Stomach (tissue), 9 donors: ENCODE data around the gene FAM237A. TPM values are rescaled to one million over a fixed set of nuclear protein-coding genes. Genes with fewer than 3 reads are reported as not detected.

Experiments used
- DNase-seq, 2 donors: peaks; one replicate each; pipeline versions ENCODE4 v3.0.0 to v3.0.0-alpha.2; 2013 to 2019
- H3K27ac ChIP-seq, 5 donors: fragments of 200-600 bp in 4 of 5; sonication (generic) in 4 of 5; one replicate each; pipeline ENCODE4 v1.5.1; 2013 to 2019; ENCODE audit warnings: mild to moderate bottlenecking in 1 of 5, moderate library complexity in 1 of 5
- H3K27me3 ChIP-seq, 3 donors: fragments of 200-600 bp; sonication (generic); one replicate each; pipeline ENCODE4 v1.5.1; 2017 to 2019; ENCODE audit warnings: mixed run types in 1 of 3
- H3K36me3 ChIP-seq, 4 donors: fragments of 200-600 bp; sonication (generic); 1 replicate in 3 of 4; 2 replicates in 1 of 4; pipeline ENCODE4 v1.5.1; 2016 to 2019
- H3K4me1 ChIP-seq, 4 donors: fragments of 200-600 bp; sonication (generic); one replicate each; pipeline ENCODE4 v1.5.1; 2016 to 2019
- H3K4me3 ChIP-seq, 4 donors: fragments of 200-600 bp; sonication (generic) in 3 of 4; one replicate each; pipeline ENCODE4 v1.5.1; 2016 to 2019; ENCODE audit warnings: mild to moderate bottlenecking in 1 of 4
- H3K9me3 ChIP-seq, 4 donors: fragments of 200-600 bp; sonication (generic); one replicate each; pipeline ENCODE4 v1.5.1; 2016 to 2019
- CTCF ChIP-seq, 7 experiments: fragments of 450-650 bp in 4 of 7; fragments of 200-600 bp in 3 of 7; sonication (generic) in 3 of 7; IDR thresholded peaks; one replicate each; pipeline ENCODE4 v1.5.1; 2016 to 2019; ENCODE audit warnings: antibody characterized with exemption in 7 of 7, control low read depth in 2 of 7, mild to moderate bottlenecking in 1 of 7
- EP300 ChIP-seq: sonication (generic); formaldehyde crosslinking; IDR thresholded peaks from one replicate; pipeline ENCODE4 v1.6.1; 2017; ENCODE audit warnings: antibody characterized with exemption
- POLR2A ChIP-seq, 4 donors: fragments of 450-650 bp; IDR thresholded peaks; one replicate each; pipeline ENCODE4 v1.6.1; 2016; ENCODE audit warnings: antibody characterized with exemption in 4 of 4, control low read depth in 2 of 4, mild to moderate bottlenecking in 1 of 4, moderate library complexity in 1 of 4
- POLR2AphosphoS5 ChIP-seq, 3 donors: sonication (generic); formaldehyde crosslinking; IDR thresholded peaks; one replicate each; pipeline ENCODE4 v1.6.1; 2016; ENCODE audit warnings: antibody characterized with exemption in 3 of 3
- WGBS, 5 donors: extraction: QIAGEN DNeasy Blood & Tissue Kit in 3 of 5; methylation state at CpG; one replicate each; pipeline versions ENCODE4 v1.1.5 to v1.1.7; 2013 to 2018; 5-methylcytosine and 5-hydroxymethylcytosine counted together
- intact Hi-C: fragments of 100-400 bp; cut with DNase I; formaldehyde crosslinking; loops from one replicate; pipeline ENCODE4 v1.15.1; 2023; ENCODE audit warnings: low total_unique reads
- polyA plus RNA-seq, 3 donors: library from polyadenylated mRNA; stranded (reverse); fragments of 200-250 nt; gene quantifications; one replicate each; pipeline ENCODE4 v1.2.3, GENCODE V29; 2013
- total RNA-seq, 5 donors: library from RNA; depleted of rRNA; stranded (reverse); fragments of >200 nt; gene quantifications; one replicate each; pipeline versions ENCODE4 v1.1.0 to v1.2.3, GENCODE V29; 2014 to 2016
- donor health status: healthy with polysubstance abuse.
- donor health status: Bipolar disorder and iron deficiency.
- donor health status: healthy.

Gene FAM237A
- total and polyA plus RNA-seq, 8 donors = not detected

- H3K4me3 ChIP-seq = no peak overlapping the region
- H3K36me3 ChIP-seq = no peaks in the 10 kb centered on the region
- TF ChIP-seq POLR2AphosphoS5 (IDR thresholded peaks at IDR 0.05) (no peak), EP300 (no peak), POLR2A (IDR thresholded peaks at IDR 0.05) (no peak), CTCF (IDR thresholded peaks at IDR 0.05) (no peak)
- 23 to 46% (median 34%) methylated on average over 2 of the region's 2 CpGs for WGBS, 5 donors
- intact Hi-C loops = no loop called here
- no peak for DNase-seq
- no peaks in the 10 kb centered on the region for H3K27me3 ChIP-seq
- no peaks in the 10 kb centered on the region for H3K4me1 ChIP-seq
- H3K9me3 ChIP-seq = no peaks in the 10 kb centered on the region
- no peak overlapping the region for H3K27ac ChIP-seq
Observed at GRCh38 chr2:206616151-206616550, 26.1 kb upstream of the FAM237A start.

GRCh38 chr2:206619011-206619410 is 23.3 kb upstream of the FAM237A start:
- intact Hi-C loops = no loop called here

GRCh38 chr2:206626108-206626507 is 16.2 kb upstream of the FAM237A start:
- TF ChIP-seq EP300 (no peak), POLR2A (IDR thresholded peaks at IDR 0.05) (no peak), CTCF (IDR thresholded peaks at IDR 0.05) (no peak), POLR2AphosphoS5 (IDR thresholded peaks at IDR 0.05) (no peak)
- intact Hi-C loops = no loop called here
- peaks cover 0 to 5% (median 0%) of the 10 kb centered on the region in 3 donors for H3K27me3 ChIP-seq
- DNase-seq = no peak
- no peaks in the 10 kb centered on the region for H3K36me3 ChIP-seq
- H3K4me3 ChIP-seq = no peak overlapping the region
- H3K4me1 ChIP-seq = no peaks in the 10 kb centered on the region
- no peaks in the 10 kb centered on the region for H3K9me3 ChIP-seq
- no peak overlapping the region for H3K27ac ChIP-seq
- 54 to 69% (median 69%) methylated on average over 2 of the region's 2 CpGs for WGBS, 5 donors

More at GRCh38 chr2:206619011-206619410, 23.3 kb upstream of the FAM237A start:
- Histone ChIP-seq H3K27me3 (no peaks in the 10 kb centered on the region), H3K36me3 (no peaks in the 10 kb centered on the region), H3K27ac (no peak overlapping the region), H3K9me3 (no peaks in the 10 kb centered on the region), H3K4me1 (no peaks in the 10 kb centered on the region), H3K4me3 (no peak overlapping the region)
- no peak for DNase-seq
- WGBS, 5 donors = 46 to 72% (median 68%) methylated on average over 3 of the region's 3 CpGs
- no peak for TF ChIP-seq POLR2AphosphoS5 (IDR thresholded peaks at IDR 0.05)
- no peak for TF ChIP-seq POLR2A (IDR thresholded peaks at IDR 0.05)
- no peak for TF ChIP-seq EP300
- TF ChIP-seq CTCF (IDR thresholded peaks at IDR 0.05) = no peak

GRCh38 chr2:206627632-206628031 is 14.7 kb upstream of the FAM237A start:
- no peak for DNase-seq
- intact Hi-C loops = no loop called here
- TF ChIP-seq POLR2A (IDR thresholded peaks at IDR 0.05) (no peak), CTCF (IDR thresholded peaks at IDR 0.05) (no peak), EP300 (no peak), POLR2AphosphoS5 (IDR thresholded peaks at IDR 0.05) (no peak)
- Histone ChIP-seq H3K27me3 (peaks cover 0 to 5% (median 0%) of the 10 kb centered on the region in 3 donors), H3K4me1 (no peaks in the 10 kb centered on the region), H3K27ac (no peak overlapping the region), H3K9me3 (no peaks in the 10 kb centered on the region), H3K36me3 (no peaks in the 10 kb centered on the region), H3K4me3 (no peak overlapping the region)
